SK-N-SH treated with all-trans-retinoic acid at 6 μM for 48 hours (cell line): ENCODE results near the gene PRKCQ.

Experiments used
- CSDC2 ChIP-seq: fragments of 250-450 bp; sonication (Bioruptor Pico); IDR thresholded peaks from 2 replicates; pipeline ENCODE4 v1.5.0; 2020; ENCODE audit warnings: mild to moderate bottlenecking, moderate library complexity
- GLIS3 ChIP-seq: fragments of 250-450 bp; sonication (Bioruptor Pico); IDR thresholded peaks from 2 replicates; pipeline ENCODE4 v1.5.0; 2020; ENCODE audit warnings: mild to moderate bottlenecking, moderate library complexity
- RARB ChIP-seq: fragments of 250-450 bp; sonication (Bioruptor Pico); IDR thresholded peaks from 2 replicates; pipeline ENCODE4 v1.8.0; 2021; ENCODE audit warnings: mild to moderate bottlenecking, moderate library complexity
- SNAI2 ChIP-seq: fragments of 250-450 bp; sonication (Bioruptor Pico); IDR thresholded peaks from 2 replicates; pipeline ENCODE4 v1.5.0; 2020; ENCODE audit warnings: mild to moderate bottlenecking, moderate library complexity
- TOX ChIP-seq: fragments of 250-450 bp; sonication (Bioruptor Pico); IDR thresholded peaks from 2 replicates; pipeline ENCODE4 v1.8.0; 2021; ENCODE audit warnings: mild to moderate bottlenecking, moderate library complexity, borderline replicate concordance
- ZFP3 ChIP-seq: fragments of 250-450 bp; sonication (Bioruptor Pico); IDR thresholded peaks from 2 replicates; pipeline ENCODE4 v1.5.0; 2020; ENCODE audit warnings: mild to moderate bottlenecking, moderate library complexity
- ZFP30 ChIP-seq: fragments of 450-650 bp; formaldehyde crosslinking; IDR thresholded peaks from 2 replicates; pipeline ENCODE4 v1.5.0; 2022; ENCODE audit warnings: mild to moderate bottlenecking, moderate library complexity
- ZNF565 ChIP-seq: fragments of 450-650 bp; formaldehyde crosslinking; conservative IDR thresholded peaks from 2 replicates; pipeline ENCODE4 v1.5.0; 2020; ENCODE audit warnings: low read depth, mild to moderate bottlenecking, moderate library complexity
- TF ChIP-seq, protein P1 (sequence below): fragments of 250-450 bp; sonication (Bioruptor Pico); IDR thresholded peaks from 2 replicates; pipeline ENCODE4 v1.8.0; 2020; ENCODE audit warnings: mild to moderate bottlenecking, moderate library complexity, borderline replicate concordance
- TF ChIP-seq, protein P2 (sequence below): fragments of 250-450 bp; sonication (Bioruptor Pico); IDR thresholded peaks from 2 replicates; pipeline ENCODE4 v1.5.1; 2021; ENCODE audit warnings: mild to moderate bottlenecking, moderate library complexity
- TF ChIP-seq, protein P3 (sequence below): fragments of 250-450 bp; sonication (Bioruptor Pico); IDR thresholded peaks from 2 replicates; pipeline ENCODE4 v1.5.1; 2020; ENCODE audit warnings: low read depth, mild to moderate bottlenecking, moderate library complexity
- TF ChIP-seq, protein P4 (sequence below): fragments of 250-450 bp; sonication (Bioruptor Pico); IDR thresholded peaks from 2 replicates; pipeline ENCODE4 v1.5.0; 2020; ENCODE audit warnings: mild to moderate bottlenecking, moderate library complexity
- TF ChIP-seq, protein P5 (sequence below): fragments of 250-450 bp; sonication (Bioruptor Pico); IDR thresholded peaks from 2 replicates; pipeline ENCODE4 v1.8.0; 2021; ENCODE audit warnings: low read depth, mild to moderate bottlenecking, moderate library complexity, borderline replicate concordance

DNA sequence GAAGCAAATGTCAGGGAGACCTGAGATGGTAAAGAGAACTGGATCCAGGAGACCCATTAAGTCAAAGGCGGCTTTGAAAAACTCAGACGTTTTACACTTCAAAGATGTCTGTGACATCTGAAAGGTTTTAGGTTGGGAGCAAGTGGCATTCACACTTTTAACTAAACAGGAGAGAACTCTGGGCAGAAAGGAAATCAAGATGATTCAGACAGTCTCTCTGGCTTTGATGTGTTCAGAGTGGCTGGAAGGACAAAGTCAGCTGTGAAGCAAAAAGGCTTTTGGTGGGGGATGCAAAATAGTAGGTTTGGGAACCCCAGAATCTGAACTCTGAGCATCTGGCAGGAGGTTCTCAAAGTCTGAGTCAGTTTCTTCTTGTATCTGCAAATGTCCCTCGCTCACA is 66.6 kb downstream of the PRKCQ start:
- TF ChIP-seq, protein P1, sequence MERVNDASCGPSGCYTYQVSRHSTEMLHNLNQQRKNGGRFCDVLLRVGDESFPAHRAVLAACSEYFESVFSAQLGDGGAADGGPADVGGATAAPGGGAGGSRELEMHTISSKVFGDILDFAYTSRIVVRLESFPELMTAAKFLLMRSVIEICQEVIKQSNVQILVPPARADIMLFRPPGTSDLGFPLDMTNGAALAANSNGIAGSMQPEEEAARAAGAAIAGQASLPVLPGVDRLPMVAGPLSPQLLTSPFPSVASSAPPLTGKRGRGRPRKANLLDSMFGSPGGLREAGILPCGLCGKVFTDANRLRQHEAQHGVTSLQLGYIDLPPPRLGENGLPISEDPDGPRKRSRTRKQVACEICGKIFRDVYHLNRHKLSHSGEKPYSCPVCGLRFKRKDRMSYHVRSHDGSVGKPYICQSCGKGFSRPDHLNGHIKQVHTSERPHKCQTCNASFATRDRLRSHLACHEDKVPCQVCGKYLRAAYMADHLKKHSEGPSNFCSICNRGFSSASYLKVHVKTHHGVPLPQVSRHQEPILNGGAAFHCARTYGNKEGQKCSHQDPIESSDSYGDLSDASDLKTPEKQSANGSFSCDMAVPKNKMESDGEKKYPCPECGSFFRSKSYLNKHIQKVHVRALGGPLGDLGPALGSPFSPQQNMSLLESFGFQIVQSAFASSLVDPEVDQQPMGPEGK (CRISPR knock-in tag), result no peak
- no peak for TF ChIP-seq TOX (CRISPR knock-in tag)
- TF ChIP-seq RARB (CRISPR knock-in tag), result no peak
- TF ChIP-seq, protein P2, sequence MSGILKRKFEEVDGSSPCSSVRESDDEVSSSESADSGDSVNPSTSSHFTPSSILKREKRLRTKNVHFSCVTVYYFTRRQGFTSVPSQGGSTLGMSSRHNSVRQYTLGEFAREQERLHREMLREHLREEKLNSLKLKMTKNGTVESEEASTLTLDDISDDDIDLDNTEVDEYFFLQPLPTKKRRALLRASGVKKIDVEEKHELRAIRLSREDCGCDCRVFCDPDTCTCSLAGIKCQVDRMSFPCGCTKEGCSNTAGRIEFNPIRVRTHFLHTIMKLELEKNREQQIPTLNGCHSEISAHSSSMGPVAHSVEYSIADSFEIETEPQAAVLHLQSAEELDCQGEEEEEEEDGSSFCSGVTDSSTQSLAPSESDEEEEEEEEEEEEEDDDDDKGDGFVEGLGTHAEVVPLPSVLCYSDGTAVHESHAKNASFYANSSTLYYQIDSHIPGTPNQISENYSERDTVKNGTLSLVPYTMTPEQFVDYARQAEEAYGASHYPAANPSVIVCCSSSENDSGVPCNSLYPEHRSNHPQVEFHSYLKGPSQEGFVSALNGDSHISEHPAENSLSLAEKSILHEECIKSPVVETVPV (CRISPR knock-in tag), result no peak
- TF ChIP-seq, protein P3, sequence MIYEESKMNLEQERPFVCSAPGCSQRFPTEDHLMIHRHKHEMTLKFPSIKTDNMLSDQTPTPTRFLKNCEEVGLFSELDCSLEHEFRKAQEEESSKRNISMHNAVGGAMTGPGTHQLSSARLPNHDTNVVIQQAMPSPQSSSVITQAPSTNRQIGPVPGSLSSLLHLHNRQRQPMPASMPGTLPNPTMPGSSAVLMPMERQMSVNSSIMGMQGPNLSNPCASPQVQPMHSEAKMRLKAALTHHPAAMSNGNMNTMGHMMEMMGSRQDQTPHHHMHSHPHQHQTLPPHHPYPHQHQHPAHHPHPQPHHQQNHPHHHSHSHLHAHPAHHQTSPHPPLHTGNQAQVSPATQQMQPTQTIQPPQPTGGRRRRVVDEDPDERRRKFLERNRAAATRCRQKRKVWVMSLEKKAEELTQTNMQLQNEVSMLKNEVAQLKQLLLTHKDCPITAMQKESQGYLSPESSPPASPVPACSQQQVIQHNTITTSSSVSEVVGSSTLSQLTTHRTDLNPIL (CRISPR knock-in tag), result no peak
- TF ChIP-seq ZFP30 (CRISPR knock-in tag), result no peak
- TF ChIP-seq, protein P4, sequence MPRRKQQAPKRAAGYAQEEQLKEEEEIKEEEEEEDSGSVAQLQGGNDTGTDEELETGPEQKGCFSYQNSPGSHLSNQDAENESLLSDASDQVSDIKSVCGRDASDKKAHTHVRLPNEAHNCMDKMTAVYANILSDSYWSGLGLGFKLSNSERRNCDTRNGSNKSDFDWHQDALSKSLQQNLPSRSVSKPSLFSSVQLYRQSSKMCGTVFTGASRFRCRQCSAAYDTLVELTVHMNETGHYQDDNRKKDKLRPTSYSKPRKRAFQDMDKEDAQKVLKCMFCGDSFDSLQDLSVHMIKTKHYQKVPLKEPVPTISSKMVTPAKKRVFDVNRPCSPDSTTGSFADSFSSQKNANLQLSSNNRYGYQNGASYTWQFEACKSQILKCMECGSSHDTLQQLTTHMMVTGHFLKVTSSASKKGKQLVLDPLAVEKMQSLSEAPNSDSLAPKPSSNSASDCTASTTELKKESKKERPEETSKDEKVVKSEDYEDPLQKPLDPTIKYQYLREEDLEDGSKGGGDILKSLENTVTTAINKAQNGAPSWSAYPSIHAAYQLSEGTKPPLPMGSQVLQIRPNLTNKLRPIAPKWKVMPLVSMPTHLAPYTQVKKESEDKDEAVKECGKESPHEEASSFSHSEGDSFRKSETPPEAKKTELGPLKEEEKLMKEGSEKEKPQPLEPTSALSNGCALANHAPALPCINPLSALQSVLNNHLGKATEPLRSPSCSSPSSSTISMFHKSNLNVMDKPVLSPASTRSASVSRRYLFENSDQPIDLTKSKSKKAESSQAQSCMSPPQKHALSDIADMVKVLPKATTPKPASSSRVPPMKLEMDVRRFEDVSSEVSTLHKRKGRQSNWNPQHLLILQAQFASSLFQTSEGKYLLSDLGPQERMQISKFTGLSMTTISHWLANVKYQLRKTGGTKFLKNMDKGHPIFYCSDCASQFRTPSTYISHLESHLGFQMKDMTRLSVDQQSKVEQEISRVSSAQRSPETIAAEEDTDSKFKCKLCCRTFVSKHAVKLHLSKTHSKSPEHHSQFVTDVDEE, result no peak
- TF ChIP-seq, protein P5, sequence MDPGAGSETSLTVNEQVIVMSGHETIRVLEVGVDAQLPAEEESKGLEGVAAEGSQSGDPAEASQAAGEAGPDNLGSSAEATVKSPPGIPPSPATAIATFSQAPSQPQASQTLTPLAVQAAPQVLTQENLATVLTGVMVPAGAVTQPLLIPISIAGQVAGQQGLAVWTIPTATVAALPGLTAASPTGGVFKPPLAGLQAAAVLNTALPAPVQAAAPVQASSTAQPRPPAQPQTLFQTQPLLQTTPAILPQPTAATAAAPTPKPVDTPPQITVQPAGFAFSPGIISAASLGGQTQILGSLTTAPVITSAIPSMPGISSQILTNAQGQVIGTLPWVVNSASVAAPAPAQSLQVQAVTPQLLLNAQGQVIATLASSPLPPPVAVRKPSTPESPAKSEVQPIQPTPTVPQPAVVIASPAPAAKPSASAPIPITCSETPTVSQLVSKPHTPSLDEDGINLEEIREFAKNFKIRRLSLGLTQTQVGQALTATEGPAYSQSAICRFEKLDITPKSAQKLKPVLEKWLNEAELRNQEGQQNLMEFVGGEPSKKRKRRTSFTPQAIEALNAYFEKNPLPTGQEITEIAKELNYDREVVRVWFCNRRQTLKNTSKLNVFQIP, result no peak
- TF ChIP-seq SNAI2 (CRISPR knock-in tag), result no peak
- TF ChIP-seq ZNF565 (CRISPR knock-in tag), result no peak
- no peak for TF ChIP-seq ZFP3 (CRISPR knock-in tag)
- no peak for TF ChIP-seq CSDC2 (CRISPR knock-in tag)
- no peak for TF ChIP-seq GLIS3 (CRISPR knock-in tag)
